Retinal pigment epithelial cell (primary cell): ENCODE measurements around the gene RGS19.

Source experiments
- DNase-seq: peaks from one replicate; pipeline ENCODE4 v3.0.0-alpha.2; 2010; ENCODE audit warnings: low read depth
- H3K4me3 ChIP-seq: 2 replicates; pipeline ENCODE4 v1.5.1; 2011; ENCODE audit warnings: mild to moderate bottlenecking, low read length, control low read depth, moderate library complexity
- CTCF ChIP-seq: conservative IDR thresholded peaks from 2 replicates; pipeline ENCODE4 v1.5.1; 2011; ENCODE audit warnings: low read depth, low read length, control low read depth, inconsistent platforms

The RGS19 gene

GRCh38 chr20:64062596-64063388 is 16.5 kb downstream of the RGS19 start, which contains the start of gene TCEA2:
Gene TCEA2 (plus strand): TSS chr20:64063198. CDS start chr20:64063313, 115 bp downstream.
- TF ChIP-seq CTCF = no peak
- peak within 1 kb of the TSS; percentile 77 for H3K4me3 ChIP-seq
- DNase-seq = peak; percentile 84

GRCh38 chr20:64062276-64062595 is 17.1 kb downstream of the RGS19 start:
- peak overlapping the region; percentile 40 for H3K4me3 ChIP-seq
- TF ChIP-seq CTCF = no peak
- no peak for DNase-seq

- no peak for TF ChIP-seq CTCF
- DNase-seq = no peak
- H3K4me3 ChIP-seq = no peak overlapping the region
Measured at GRCh38 chr20:64058536-64058935, 20.8 kb downstream of the RGS19 start.

- DNase-seq = no peak
- H3K4me3 ChIP-seq = no peak overlapping the region
- peak; percentile 92 for TF ChIP-seq CTCF
Measured at GRCh38 chr20:64057628-64058498, 21.5 kb downstream of the RGS19 start.

GRCh38 chr20:64056889-64057627 is 22.3 kb downstream of the RGS19 start:
- no peak for TF ChIP-seq CTCF
- no peak overlapping the region for H3K4me3 ChIP-seq
- no peak for DNase-seq

GRCh38 chr20:64056639-64056888 is 22.8 kb downstream of the RGS19 start:
- H3K4me3 ChIP-seq = no peak overlapping the region
- DNase-seq = no peak
- TF ChIP-seq CTCF = no peak
